ENCODE data around the gene MEIOC. TPM values are rescaled to one million over a fixed set of nuclear protein-coding genes. Genes with fewer than 3 reads are reported as not detected.
"Not testable (repeated sequence)": the region's sequence is repeated elsewhere in the genome, so short reads cannot be mapped to it uniquely, and the experiment has no call there.

The MEIOC gene
- total RNA-seq, 1 experiment from 2014 or later = 0.17 TPM

- no peak for DNase-seq (ENCODE audit: low read depth)
Measured at GRCh38 chr17:44647736-44648135, 8.5 kb upstream of the MEIOC start.

- DNase-seq (ENCODE audit: low read depth) = no peak
Measured at GRCh38 chr17:44648963-44649362, 7.3 kb upstream of the MEIOC start.

GRCh38 chr17:44651228-44651627 lies 5.0 kb upstream of the MEIOC start:
- no peak for DNase-seq (ENCODE audit: low read depth)

- DNase-seq (ENCODE audit: low read depth) = no peak
Measured at GRCh38 chr17:44652727-44653126, 3.5 kb upstream of the MEIOC start.

- DNase-seq (ENCODE audit: low read depth) = no peak
Measured at GRCh38 chr17:44653384-44653783, 2.9 kb upstream of the MEIOC start.

- DNase-seq (ENCODE audit: low read depth) = no peak
Measured at GRCh38 chr17:44653954-44654353, 2.3 kb upstream of the MEIOC start.

GRCh38 chr17:44661835-44662234 lies 5.6 kb downstream of the MEIOC start:
- DNase-seq (ENCODE audit: low read depth) = no peak

GRCh38 chr17:44663095-44663494 lies 6.8 kb downstream of the MEIOC start:
- DNase-seq (ENCODE audit: low read depth) = no peak

- DNase-seq (ENCODE audit: low read depth) = no peak
Measured at GRCh38 chr17:44664867-44665266, 8.6 kb downstream of the MEIOC start.

GRCh38 chr17:44666006-44666405 lies 9.7 kb downstream of the MEIOC start:
- DNase-seq (ENCODE audit: low read depth) = no peak

- peak; percentile 24 for DNase-seq (ENCODE audit: low read depth)
Measured at GRCh38 chr17:44672479-44673093, 16.3 kb downstream of the MEIOC start.

- no peak for DNase-seq (ENCODE audit: low read depth)
Measured at GRCh38 chr17:44673893-44674292, 17.6 kb downstream of the MEIOC start.

- peak; percentile 29 for DNase-seq (ENCODE audit: low read depth)
Measured at GRCh38 chr17:44677136-44677535, 20.9 kb downstream of the MEIOC start.

- DNase-seq (ENCODE audit: low read depth) = not testable (repeated sequence)
Measured at GRCh38 chr17:44683303-44683702, 27.0 kb downstream of the MEIOC start.

GRCh38 chr17:44687756-44688155 lies 31.5 kb downstream of the MEIOC start:
- DNase-seq (ENCODE audit: low read depth) = peak; percentile 35

GRCh38 chr17:44688200-44688599 lies 31.9 kb downstream of the MEIOC start:
- no peak for DNase-seq (ENCODE audit: low read depth)

- DNase-seq (ENCODE audit: low read depth) = no peak
Measured at GRCh38 chr17:44688675-44689476, 32.6 kb downstream of the MEIOC start.

GRCh38 chr17:44689477-44690217 lies 33.4 kb downstream of the MEIOC start, which contains the start of gene CCDC43:
Gene CCDC43 (minus strand): TSS chr17:44689776. CDS start chr17:44689753, 23 bp downstream.
- DNase-seq (ENCODE audit: low read depth) = peak; percentile 96

- peak; percentile 32 for DNase-seq (ENCODE audit: low read depth)
Measured at GRCh38 chr17:44690746-44691306, 34.6 kb downstream of the MEIOC start.

- DNase-seq (ENCODE audit: low read depth) = no peak
Measured at GRCh38 chr17:44693609-44694008, 37.3 kb downstream of the MEIOC start.

- not testable (repeated sequence) for DNase-seq (ENCODE audit: low read depth)
Measured at GRCh38 chr17:44700288-44700687, 44.0 kb downstream of the MEIOC start.
